Smooth muscle cell (in vitro differentiated cells): ENCODE data around the gene PABPN1. TPM values are rescaled to one million over a fixed set of nuclear protein-coding genes. Genes with fewer than 3 reads are reported as not detected.

Experiments
- DNase-seq: peaks from one replicate; lab custom pipeline; 2025; ENCODE audit not compliant: unreplicated experiment; lab: John Stamatoyannopoulos, UW
- H2AFZ ChIP-seq: fragments of 200-600 bp; sonication (generic); 2 replicates; pipeline ENCODE4 v1.6.0; 2016; ENCODE audit warnings: antibody characterized with exemption, low read depth, mild to moderate bottlenecking
- H3F3A ChIP-seq: fragments of 200-600 bp; sonication (generic); 2 replicates; pipeline ENCODE4 v1.6.0; 2017; ENCODE audit warnings: antibody characterized with exemption, low read depth
- H3K27ac ChIP-seq: fragments of 200-600 bp; sonication (generic); 2 replicates; pipeline ENCODE4 v1.5.1; 2016; ENCODE audit warnings: low read depth, mild to moderate bottlenecking
- H3K27me3 ChIP-seq: fragments of 200-600 bp; sonication (generic); 2 replicates; pipeline ENCODE4 v1.6.1; 2016; ENCODE audit warnings: low read depth, mild to moderate bottlenecking
- H3K36me3 ChIP-seq: fragments of 200-600 bp; sonication (generic); 2 replicates; pipeline ENCODE4 v1.5.1; 2016; ENCODE audit warnings: low read depth
- H3K4me1 ChIP-seq: fragments of 200-600 bp; sonication (generic); 2 replicates; pipeline ENCODE4 v1.5.1; 2016; ENCODE audit warnings: low read depth
- H3K4me2 ChIP-seq: fragments of 200-600 bp; sonication (generic); 2 replicates; pipeline ENCODE4 v1.6.0; 2016; ENCODE audit warnings: mild to moderate bottlenecking
- H3K4me3 ChIP-seq: fragments of 200-600 bp; sonication (generic); 2 replicates; pipeline ENCODE4 v1.5.1; 2016; ENCODE audit warnings: mild to moderate bottlenecking
- H3K79me2 ChIP-seq: fragments of 200-600 bp; sonication (generic); 2 replicates; pipeline ENCODE4 v1.6.0; 2016; ENCODE audit warnings: low read depth, mild to moderate bottlenecking
- H3K9ac ChIP-seq: fragments of 200-600 bp; sonication (generic); 2 replicates; pipeline ENCODE4 v1.6.0; 2016; ENCODE audit warnings: low read depth
- H3K9me3 ChIP-seq: fragments of 200-600 bp; sonication (generic); replicated peaks from 2 replicates; pipeline ENCODE4 v1.5.1; 2016; ENCODE audit warnings: low read depth
- H4K20me1 ChIP-seq: fragments of 200-600 bp; sonication (generic); 2 replicates; pipeline ENCODE4 v1.6.0; 2016; ENCODE audit warnings: low read depth
- whole genome bisulfite sequencing: methylation state at CpG from one replicate; pipeline ENCODE4 v1.1.7; 2016; ENCODE audit warnings: low lambda C conversion rate; 5-methylcytosine and 5-hydroxymethylcytosine counted together
- polyA plus RNA-seq: library from polyadenylated mRNA; unstranded; fragments of >200 nt; fragmentation: Nextera tagmentation; extraction: Ambion mirVana; gene quantifications from 2 replicates; pipeline ENCODE4 v1.2.1, GENCODE V29; 2016
- total RNA-seq: library from RNA; depleted of rRNA; stranded (reverse); fragments of >200 nt; gene quantifications from 2 replicates; pipeline ENCODE4 v1.2.3, GENCODE V29; 2014
- TF ChIP-seq, protein P1 (sequence below): fragments of 200-600 bp; sonication (generic); IDR thresholded peaks from 2 replicates; pipeline ENCODE4 v1.5.1; 2017; ENCODE audit warnings: borderline replicate concordance, mild to moderate bottlenecking, antibody characterized with exemption; ENCODE audit not compliant: insufficient read depth, poor library complexity, severe bottlenecking

PABPN1 gene
- total and polyA plus RNA-seq, 2 experiments from 2014 or later = 48.3 to 139 TPM

DNA sequence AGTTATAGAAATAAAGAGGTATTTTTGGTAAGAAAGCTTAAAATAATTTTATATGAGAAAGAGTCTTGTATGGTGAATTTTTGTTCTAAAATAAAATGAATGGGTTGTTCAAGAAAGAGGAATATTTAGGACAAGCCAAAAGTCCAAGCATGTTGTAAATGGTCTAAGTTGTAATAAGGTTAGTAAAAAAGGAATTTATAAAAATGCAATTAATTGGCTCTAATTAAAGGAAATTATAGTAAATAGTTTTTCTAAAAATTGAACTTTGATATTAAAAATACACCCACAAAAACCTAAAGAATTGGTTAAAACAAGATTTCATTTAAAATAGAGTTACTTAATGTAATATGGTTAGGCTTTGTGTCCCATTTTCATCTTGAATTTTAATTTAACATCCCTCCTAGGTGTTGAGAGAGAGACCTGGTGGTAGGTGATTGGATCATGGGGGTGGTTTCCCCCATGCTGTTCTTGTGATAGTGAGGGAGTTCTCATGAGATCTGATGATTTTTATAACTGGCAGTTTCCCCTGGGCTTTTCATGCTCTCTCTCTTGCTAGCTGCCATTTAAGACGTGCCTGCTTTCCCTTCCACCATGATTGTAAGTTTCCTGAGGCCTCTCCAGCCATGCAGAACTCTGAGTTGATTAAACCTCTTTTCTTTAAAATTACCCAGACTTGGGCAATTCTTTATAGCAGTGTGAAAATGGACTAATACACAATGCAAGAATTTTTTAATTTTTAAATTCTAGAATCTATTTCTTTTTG lies 18.4 kb downstream of the PABPN1 start:
- H3K4me2 ChIP-seq = no peak overlapping the region
- H3K27me3 ChIP-seq = no peaks in the 10 kb centered on the region
- no peak overlapping the region for H3K4me3 ChIP-seq
- no peak overlapping the region for H3K9ac ChIP-seq
- H3K79me2 ChIP-seq = no peaks in the 10 kb centered on the region
- 88% methylated on average over 1 of the region's 1 CpG for WGBS
- H3K36me3 ChIP-seq = no peaks in the 10 kb centered on the region
- no peak for DNase-seq
- no peaks in the 10 kb centered on the region for H3F3A ChIP-seq
- H3K9me3 ChIP-seq = no peaks in the 10 kb centered on the region
- H2AFZ ChIP-seq = no peak overlapping the region
- no peaks in the 10 kb centered on the region for H4K20me1 ChIP-seq
- TF ChIP-seq, protein P1, sequence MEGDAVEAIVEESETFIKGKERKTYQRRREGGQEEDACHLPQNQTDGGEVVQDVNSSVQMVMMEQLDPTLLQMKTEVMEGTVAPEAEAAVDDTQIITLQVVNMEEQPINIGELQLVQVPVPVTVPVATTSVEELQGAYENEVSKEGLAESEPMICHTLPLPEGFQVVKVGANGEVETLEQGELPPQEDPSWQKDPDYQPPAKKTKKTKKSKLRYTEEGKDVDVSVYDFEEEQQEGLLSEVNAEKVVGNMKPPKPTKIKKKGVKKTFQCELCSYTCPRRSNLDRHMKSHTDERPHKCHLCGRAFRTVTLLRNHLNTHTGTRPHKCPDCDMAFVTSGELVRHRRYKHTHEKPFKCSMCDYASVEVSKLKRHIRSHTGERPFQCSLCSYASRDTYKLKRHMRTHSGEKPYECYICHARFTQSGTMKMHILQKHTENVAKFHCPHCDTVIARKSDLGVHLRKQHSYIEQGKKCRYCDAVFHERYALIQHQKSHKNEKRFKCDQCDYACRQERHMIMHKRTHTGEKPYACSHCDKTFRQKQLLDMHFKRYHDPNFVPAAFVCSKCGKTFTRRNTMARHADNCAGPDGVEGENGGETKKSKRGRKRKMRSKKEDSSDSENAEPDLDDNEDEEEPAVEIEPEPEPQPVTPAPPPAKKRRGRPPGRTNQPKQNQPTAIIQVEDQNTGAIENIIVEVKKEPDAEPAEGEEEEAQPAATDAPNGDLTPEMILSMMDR = no peak
- H3K27ac ChIP-seq = no peak overlapping the region
- H3K4me1 ChIP-seq = no peaks in the 10 kb centered on the region

DNA sequence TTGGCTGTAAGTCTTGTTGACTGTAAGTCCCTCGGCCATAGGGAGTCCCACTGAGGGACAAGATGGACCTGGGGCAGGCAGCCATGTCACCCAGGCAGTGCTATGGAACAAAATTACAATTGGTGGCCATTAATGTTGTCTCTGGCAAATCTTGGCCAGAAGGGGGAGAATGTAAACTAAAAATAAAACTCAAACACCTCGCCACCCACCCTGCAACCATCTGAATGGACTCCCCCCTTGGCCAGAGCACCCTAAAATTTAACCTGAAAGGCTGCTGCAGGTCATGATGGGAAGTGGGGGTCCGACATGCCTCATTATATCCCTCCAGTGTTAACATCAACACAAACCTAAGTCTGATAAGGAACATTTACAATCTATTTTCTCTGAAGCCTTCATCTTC lies 23.2 kb downstream of the PABPN1 start:
- no peaks in the 10 kb centered on the region for H3K36me3 ChIP-seq
- no peak for DNase-seq
- H3K27ac ChIP-seq = no peak overlapping the region
- TF ChIP-seq, protein P1 = no peak
- 91% methylated on average over 3 of the region's 3 CpGs for WGBS
- no peaks in the 10 kb centered on the region for H3K27me3 ChIP-seq
- no peaks in the 10 kb centered on the region for H3F3A ChIP-seq
- no peak overlapping the region for H3K4me3 ChIP-seq
- no peaks in the 10 kb centered on the region for H3K9me3 ChIP-seq
- no peak overlapping the region for H3K4me2 ChIP-seq
- H4K20me1 ChIP-seq = no peaks in the 10 kb centered on the region
- H3K4me1 ChIP-seq = no peaks in the 10 kb centered on the region
- no peak overlapping the region for H3K9ac ChIP-seq
- no peak overlapping the region for H2AFZ ChIP-seq
- H3K79me2 ChIP-seq = no peaks in the 10 kb centered on the region

DNA sequence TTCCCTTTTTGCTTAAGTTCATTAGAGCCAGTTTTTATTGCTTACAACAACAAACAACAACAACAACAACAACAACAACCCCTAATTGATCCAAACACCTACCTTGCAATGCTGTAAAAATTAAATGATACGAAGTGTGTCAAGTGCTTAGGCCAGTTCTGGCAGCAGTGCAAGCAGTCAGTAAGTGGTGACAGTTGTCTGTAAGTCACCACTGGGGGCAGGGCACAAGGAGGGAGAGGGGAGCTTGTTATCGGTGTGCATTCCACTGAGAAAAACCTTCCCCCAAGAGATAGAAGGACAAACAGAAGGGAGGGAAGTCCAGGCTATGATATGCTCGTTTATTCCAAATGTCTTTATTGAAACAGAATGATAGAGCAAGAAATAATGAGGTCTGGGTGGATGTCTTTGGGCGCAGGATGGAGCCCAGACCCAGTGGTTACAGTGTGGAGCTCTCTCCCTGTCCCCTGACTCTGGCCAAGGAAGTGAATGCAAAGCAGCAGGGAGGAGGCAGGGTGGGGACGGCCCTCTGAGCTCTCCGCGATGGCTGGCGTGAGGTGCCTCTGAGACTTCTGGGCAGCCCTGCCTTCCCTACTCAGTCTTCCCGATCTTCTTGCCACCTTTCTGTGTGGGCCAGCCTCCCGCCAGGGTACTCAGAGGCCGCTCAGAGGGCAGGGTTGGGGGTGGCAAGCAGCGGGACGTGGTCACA lies 24.9 kb downstream of the PABPN1 start:
- Histone ChIP-seq H3K9ac (no peak overlapping the region), H2AFZ (no peak overlapping the region), H3K79me2 (no peaks in the 10 kb centered on the region), H3K4me3 (no peak overlapping the region), H3F3A (no peaks in the 10 kb centered on the region), H3K4me1 (no peaks in the 10 kb centered on the region), H3K9me3 (no peaks in the 10 kb centered on the region), H3K27me3 (no peaks in the 10 kb centered on the region), H4K20me1 (peaks cover under 1% of the 10 kb centered on the region), H3K36me3 (no peaks in the 10 kb centered on the region), H3K4me2 (no peak overlapping the region), H3K27ac (no peak overlapping the region)
- TF ChIP-seq, protein P1 = no peak
- WGBS = 69% methylated on average over 13 of the region's 13 CpGs
- no peak for DNase-seq
